Parathyroid adenoma (tissue), 2 donors: Measurements from ENCODE around the gene RAD51AP2.

ENCODE experiments used
- H2AFZ ChIP-seq: fragments of 300-600 bp; sonication (generic); one replicate; pipeline ENCODE4 v1.7.0; 2017; ENCODE audit warnings: antibody characterized with exemption, mild to moderate bottlenecking
- H3K27ac ChIP-seq: fragments of 300-600 bp; sonication (generic); one replicate; pipeline ENCODE4 v1.7.0; 2017
- H3K27me3 ChIP-seq: fragments of 300-600 bp; sonication (generic); one replicate; pipeline ENCODE4 v1.7.0; 2017; ENCODE audit warnings: low read length; ENCODE audit not compliant: control insufficient read depth, insufficient read depth
- H3K36me3 ChIP-seq: fragments of 300-600 bp; sonication (generic); one replicate; pipeline ENCODE4 v1.7.0; 2017; ENCODE audit warnings: low read length; ENCODE audit not compliant: control insufficient read depth, insufficient read depth
- H3K4me1 ChIP-seq: fragments of 300-600 bp; sonication (generic); one replicate; pipeline ENCODE4 v1.7.0; 2017; ENCODE audit warnings: control low read depth
- H3K4me2 ChIP-seq: fragments of 300-600 bp; sonication (generic); one replicate; pipeline ENCODE4 v1.7.0; 2017; ENCODE audit warnings: low read length
- H3K4me3 ChIP-seq: fragments of 300-600 bp; sonication (generic); one replicate; pipeline ENCODE4 v1.7.0; 2017; ENCODE audit warnings: low read depth, low read length
- H3K79me2 ChIP-seq: fragments of 300-600 bp; sonication (generic); one replicate; pipeline ENCODE4 v1.7.0; 2017; ENCODE audit warnings: control low read depth
- H3K9ac ChIP-seq: fragments of 300-600 bp; sonication (generic); one replicate; pipeline ENCODE4 v1.7.0; 2017; ENCODE audit warnings: mild to moderate bottlenecking
- H3K9me3 ChIP-seq: fragments of 300-600 bp; sonication (generic); one replicate; pipeline ENCODE4 v1.7.0; 2017; ENCODE audit warnings: low read length; ENCODE audit not compliant: control insufficient read depth
- CTCF ChIP-seq: fragments of 300-600 bp; sonication (generic); IDR thresholded peaks from one replicate; pipeline ENCODE4 v1.7.0; 2017; ENCODE audit warnings: antibody characterized with exemption, mild to moderate bottlenecking
- donor health status: primary hyperparathyroidism.

RAD51AP2 gene

GRCh38 chr2:17555150-17555549 is 36.9 kb upstream of the RAD51AP2 start:
- Histone ChIP-seq H3K4me3 (no peak overlapping the region), H3K27me3 (no peaks in the 10 kb centered on the region), H3K79me2 (no peaks in the 10 kb centered on the region), H3K9me3 (no peaks in the 10 kb centered on the region), H3K9ac (no peak overlapping the region), H3K27ac (no peak overlapping the region), H2AFZ (no peak overlapping the region), H3K4me2 (no peak overlapping the region), H3K36me3 (no peaks in the 10 kb centered on the region), H3K4me1 (no peaks in the 10 kb centered on the region)
- TF ChIP-seq CTCF, result no peak

- Histone ChIP-seq H3K79me2 (no peaks in the 10 kb centered on the region), H3K4me3 (no peak overlapping the region), H3K4me2 (no peak overlapping the region), H3K27ac (no peak overlapping the region), H3K36me3 (no peaks in the 10 kb centered on the region), H3K9me3 (no peaks in the 10 kb centered on the region), H2AFZ (no peak overlapping the region), H3K27me3 (no peaks in the 10 kb centered on the region), H3K4me1 (no peaks in the 10 kb centered on the region), H3K9ac (no peak overlapping the region)
- TF ChIP-seq CTCF, result no peak
These were observed 32.7 kb upstream of the RAD51AP2 start for GRCh38 chr2:17550907-17551306.

- Histone ChIP-seq H3K79me2 (no peaks in the 10 kb centered on the region), H3K4me1 (no peaks in the 10 kb centered on the region), H3K4me2 (no peak overlapping the region), H3K9me3 (no peaks in the 10 kb centered on the region), H3K36me3 (no peaks in the 10 kb centered on the region), H3K27ac (no peak overlapping the region), H3K9ac (no peak overlapping the region), H3K27me3 (no peaks in the 10 kb centered on the region), H3K4me3 (no peak overlapping the region), H2AFZ (no peak overlapping the region)
- no peak for TF ChIP-seq CTCF
These were observed 29.5 kb upstream of the RAD51AP2 start for GRCh38 chr2:17547737-17548136.

- no peak overlapping the region for H3K9ac ChIP-seq
- no peaks in the 10 kb centered on the region for H3K4me1 ChIP-seq
- no peaks in the 10 kb centered on the region for H3K27me3 ChIP-seq
- H3K79me2 ChIP-seq, result no peaks in the 10 kb centered on the region
- no peak for TF ChIP-seq CTCF
- H3K36me3 ChIP-seq, result no peaks in the 10 kb centered on the region
- no peak overlapping the region for H3K4me2 ChIP-seq
- H3K27ac ChIP-seq, result no peak overlapping the region
- no peak overlapping the region for H3K4me3 ChIP-seq
- no peaks in the 10 kb centered on the region for H3K9me3 ChIP-seq
- H2AFZ ChIP-seq, result no peak overlapping the region
These were observed 29.0 kb upstream of the RAD51AP2 start for GRCh38 chr2:17547237-17547636.

GRCh38 chr2:17545680-17546613 is 27.7 kb upstream of the RAD51AP2 start:
- no peaks in the 10 kb centered on the region for H3K36me3 ChIP-seq
- TF ChIP-seq CTCF, result no peak
- H3K27ac ChIP-seq, result no peak overlapping the region
- no peak overlapping the region for H3K4me3 ChIP-seq
- H3K9ac ChIP-seq, result no peak overlapping the region
- H3K4me1 ChIP-seq, result no peaks in the 10 kb centered on the region
- H2AFZ ChIP-seq, result no peak overlapping the region
- H3K27me3 ChIP-seq, result peaks cover 6% of the 10 kb centered on the region
- no peak overlapping the region for H3K4me2 ChIP-seq
- no peaks in the 10 kb centered on the region for H3K9me3 ChIP-seq
- no peaks in the 10 kb centered on the region for H3K79me2 ChIP-seq
